H1 (cell line): ENCODE data around the gene MPPED1. TPM values are rescaled to one million over a fixed set of nuclear protein-coding genes. Genes with fewer than 3 reads are reported as not detected.

Experiments
- CTCF ChIA-PET: fragments of 300-600 bp; sonication (Branson Sonifier 250); formaldehyde crosslinking; loops from one replicate; lab custom pipeline; 2021; ENCODE audit not compliant: partially characterized antibody; lab: Charles Lee
- POLR2A ChIA-PET: fragments of 300-600 bp; sonication (Branson Sonifier 250); formaldehyde crosslinking; loops from one replicate; lab custom pipeline; 2021; ENCODE audit warnings: inconsistent platforms; ENCODE audit not compliant: partially characterized antibody; lab: Charles Lee
- DNase-seq, 2 experiments: peaks; one replicate each; pipeline versions ENCODE4 v3.0.0 to v3.0.0-alpha.2; 2010 to 2022; ENCODE audit warnings: low spot score in 2 of 2, low read depth in 1 of 2, mixed read lengths in 1 of 2
- FAIRE-seq: peaks from 2 replicates; lab custom pipeline; 2011; peaks lifted over from hg19 to GRCh38; lab: Jason Lieb, UNC
- H2AFZ ChIP-seq: 2 replicates; pipeline ENCODE4 v1.8.1; 2012; ENCODE audit warnings: low read length, inconsistent platforms
- H2AK5ac ChIP-seq: 2 replicates; pipeline ENCODE4 v1.6.1; 2013; ENCODE audit warnings: low read depth, low read length
- H2BK120ac ChIP-seq: replicated peaks from 2 replicates; pipeline ENCODE3; 2013; ENCODE audit warnings: low read depth, low read length, inconsistent platforms
- H2BK12ac ChIP-seq: 2 replicates; pipeline ENCODE4 v1.6.1; 2013; ENCODE audit warnings: low read depth, low read length
- H2BK15ac ChIP-seq: 2 replicates; pipeline ENCODE4 v1.6.1; 2013; ENCODE audit warnings: low read length
- H2BK20ac ChIP-seq: 2 replicates; pipeline ENCODE4 v1.6.1; 2013; ENCODE audit warnings: low read length
- H2BK5ac ChIP-seq: 2 replicates; pipeline ENCODE4 v1.6.1; 2013; ENCODE audit warnings: low read depth, low read length
- H3K14ac ChIP-seq: 2 replicates; pipeline ENCODE4 v1.6.1; 2013; ENCODE audit warnings: inconsistent platforms; ENCODE audit not compliant: insufficient read length
- H3K18ac ChIP-seq: 2 replicates; pipeline ENCODE4 v1.6.1; 2013; ENCODE audit warnings: low read length; ENCODE audit errors: extremely low read depth
- H3K23ac ChIP-seq: 2 replicates; pipeline ENCODE4 v1.6.1; 2013; ENCODE audit warnings: inconsistent platforms; ENCODE audit not compliant: insufficient read length
- H3K23me2 ChIP-seq: 2 replicates; pipeline ENCODE4 v1.6.1; 2013; ENCODE audit warnings: low read depth, low read length
- H3K27ac ChIP-seq: 2 replicates; pipeline ENCODE4 v1.6.1; 2011; ENCODE audit warnings: low read depth, low read length, inconsistent platforms
- H3K27me3 ChIP-seq, 4 experiments: replicated peaks in 1 of 4; 1 replicate in 1 of 4; 2 replicates in 3 of 4; pipeline versions ENCODE4 v1.6.1 to v1.8.1; 2011 to 2013; ENCODE audit warnings: low read length in 3 of 4, mild to moderate bottlenecking in 3 of 4, inconsistent platforms in 2 of 4, mixed read lengths in 2 of 4, moderate library complexity in 1 of 4; ENCODE audit not compliant: control insufficient read depth in 3 of 4, insufficient read depth in 3 of 4; ENCODE audit errors: extremely low read depth in 1 of 4
- H3K36me3 ChIP-seq, 4 experiments: 2 replicates each; pipeline versions ENCODE4 v1.6.1 to v1.8.1; 2011 to 2013; ENCODE audit warnings: mild to moderate bottlenecking in 4 of 4, low read length in 3 of 4, moderate library complexity in 2 of 4, control low read depth in 1 of 4, inconsistent platforms in 1 of 4; ENCODE audit not compliant: insufficient read depth in 4 of 4, control insufficient read depth in 2 of 4
- H3K4ac ChIP-seq: replicated peaks from 2 replicates; pipeline ENCODE3; 2013; ENCODE audit warnings: low read length, low read depth, mixed read lengths, inconsistent platforms; ENCODE audit not compliant: insufficient read length
- H3K4me1 ChIP-seq, 4 experiments: replicated peaks in 1 of 4; 1 replicate in 1 of 4; 2 replicates in 3 of 4; pipeline versions ENCODE4 v1.6.1 to v1.8.1; 2011 to 2013; ENCODE audit warnings: low read length in 3 of 4, inconsistent platforms in 2 of 4, mixed read lengths in 1 of 4; ENCODE audit not compliant: insufficient read depth in 4 of 4, control insufficient read depth in 3 of 4
- H3K4me2 ChIP-seq, 2 experiments: 2 replicates each; pipeline versions ENCODE4 v1.6.1 to v1.8.1; 2011 to 2013; ENCODE audit warnings: low read depth in 2 of 2, low read length in 2 of 2, control low read depth in 1 of 2, inconsistent platforms in 1 of 2, mild to moderate bottlenecking in 1 of 2; ENCODE audit not compliant: insufficient read depth in 1 of 2
- H3K4me3 ChIP-seq, 4 experiments: fragments of 200-600, 300-600 bp in 1 of 4; sonication (generic), shearing (Covaris generic), sonication (Bioruptor Twin) in 1 of 4; 2 replicates each; pipeline versions ENCODE4 v1.5.1 to v1.8.1; 2011 to 2016; ENCODE audit warnings: low read length in 4 of 4, low read depth in 3 of 4, control low read depth in 2 of 4, inconsistent platforms in 2 of 4, mild to moderate bottlenecking in 2 of 4, mixed read lengths in 1 of 4, moderate library complexity in 1 of 4; ENCODE audit not compliant: insufficient read depth in 2 of 4; ENCODE audit errors: extremely low read depth in 1 of 4
- H3K56ac ChIP-seq: replicated peaks from 2 replicates; pipeline ENCODE3; 2013; ENCODE audit warnings: low read depth, mild to moderate bottlenecking, mixed read lengths, low read length, inconsistent platforms; ENCODE audit not compliant: insufficient read length
- H3K79me1 ChIP-seq: 2 replicates; pipeline ENCODE4 v1.6.1; 2013; ENCODE audit warnings: low read depth, low read length, control low read depth
- H3K79me2 ChIP-seq, 2 experiments: 2 replicates each; pipeline versions ENCODE4 v1.6.1 to v1.8.1; 2012 to 2013; ENCODE audit warnings: low read length in 2 of 2, mild to moderate bottlenecking in 2 of 2, inconsistent platforms in 1 of 2; ENCODE audit not compliant: insufficient read depth in 2 of 2, control insufficient read depth in 1 of 2
- H3K9ac ChIP-seq, 4 experiments: replicated peaks in 1 of 4; 1 replicate in 1 of 4; 2 replicates in 3 of 4; pipeline versions ENCODE4 v1.6.1 to v1.8.1; 2011 to 2013; ENCODE audit warnings: low read depth in 3 of 4, low read length in 3 of 4, control low read depth in 2 of 4, mild to moderate bottlenecking in 2 of 4, moderate library complexity in 2 of 4, inconsistent platforms in 1 of 4; ENCODE audit errors: extremely low read depth in 1 of 4
- H3K9me3 ChIP-seq, 2 experiments: 2 replicates each; pipeline versions ENCODE4 v1.6.1 to v1.8.1; 2012 to 2013; ENCODE audit warnings: mild to moderate bottlenecking in 2 of 2, moderate library complexity in 2 of 2, control low read depth in 1 of 2, inconsistent platforms in 1 of 2, low read depth in 1 of 2, low read length in 1 of 2, mixed read lengths in 1 of 2; ENCODE audit not compliant: insufficient read depth in 2 of 2
- H4K20me1 ChIP-seq, 2 experiments: replicated peaks in 1 of 2; 2 replicates each; pipeline versions ENCODE3 to v1.8.1; 2011 to 2013; ENCODE audit warnings: inconsistent platforms in 2 of 2, low read length in 2 of 2, mild to moderate bottlenecking in 1 of 2; ENCODE audit not compliant: insufficient read depth in 2 of 2, control insufficient read depth in 1 of 2
- H4K5ac ChIP-seq: 2 replicates; pipeline ENCODE4 v1.6.1; 2013; ENCODE audit warnings: low read length, low read depth, mixed read lengths, inconsistent platforms; ENCODE audit not compliant: insufficient read length
- H4K8ac ChIP-seq: 2 replicates; pipeline ENCODE4 v1.8.0; 2013; ENCODE audit warnings: mild to moderate bottlenecking, moderate library complexity, low read length, inconsistent platforms; ENCODE audit not compliant: insufficient read depth; ENCODE audit errors: extremely low read depth
- H4K91ac ChIP-seq: replicated peaks from 2 replicates; pipeline ENCODE3; 2013; ENCODE audit warnings: low read length, mixed read lengths, inconsistent platforms; ENCODE audit not compliant: insufficient read length
- ATF3 ChIP-seq: IDR thresholded peaks from 2 replicates; pipeline ENCODE4 v1.6.1; 2011; ENCODE audit warnings: low read depth, mild to moderate bottlenecking, low read length; ENCODE audit not compliant: insufficient read depth
- CHD1 ChIP-seq: IDR thresholded peaks from 2 replicates; pipeline ENCODE4 v1.6.1; 2012; ENCODE audit warnings: low read depth, low read length, improper control_type of control experiment
- EGR1 ChIP-seq: IDR thresholded peaks from 2 replicates; pipeline ENCODE4 v1.6.1; 2011; ENCODE audit warnings: low read depth, low read length, borderline replicate concordance
- HDAC2 ChIP-seq, 2 experiments: fragments of 300-600 bp in 1 of 2; sonication (generic) in 1 of 2; IDR thresholded peaks; 2 replicates each; pipeline ENCODE4 v1.6.1; 2011 to 2012; ENCODE audit warnings: low read depth in 2 of 2, low read length in 2 of 2, mild to moderate bottlenecking in 2 of 2, moderate library complexity in 2 of 2, borderline replicate concordance in 1 of 2, inconsistent platforms in 1 of 2
- JUN ChIP-seq: IDR thresholded peaks from 2 replicates; pipeline ENCODE4 v1.6.1; 2011; ENCODE audit warnings: low read depth, mild to moderate bottlenecking, improper control_type of control experiment, low read length
- KDM1A ChIP-seq: fragments of 200-600, 300-600 bp; sonication (generic); IDR thresholded peaks from 2 replicates; pipeline ENCODE4 v1.7.1; 2016; ENCODE audit warnings: mild to moderate bottlenecking, low read length, borderline replicate concordance
- MAFK ChIP-seq: IDR thresholded peaks from 2 replicates; pipeline ENCODE4 v1.6.1; 2012; ENCODE audit warnings: low read depth, mild to moderate bottlenecking, improper control_type of control experiment, low read length
- POU5F1 ChIP-seq: IDR thresholded peaks from 2 replicates; pipeline ENCODE4 v1.6.1; 2011; ENCODE audit warnings: low read depth, mild to moderate bottlenecking, low read length, moderate library complexity
- SP2 ChIP-seq: IDR thresholded peaks from 2 replicates; pipeline ENCODE4 v1.6.1; 2012; ENCODE audit warnings: mild to moderate bottlenecking, low read length, inconsistent platforms
- SP4 ChIP-seq: IDR thresholded peaks from 2 replicates; pipeline ENCODE4 v1.6.1; 2012; ENCODE audit warnings: low read length, inconsistent platforms
- USF2 ChIP-seq: IDR thresholded peaks from 2 replicates; pipeline ENCODE4 v1.6.1; 2011; ENCODE audit warnings: low read length, improper control_type of control experiment
- WGBS, 2 experiments: shearing (Covaris generic) in 1 of 2; methylation state at CpG; one replicate each; pipeline versions ENCODE4 v1.1.6 to v1.1.7; 2013 to 2015; ENCODE audit warnings: low lambda C conversion rate in 2 of 2, mixed read lengths in 2 of 2, inconsistent platforms in 1 of 2, low coverage in 1 of 2, missing lambda C conversion rate in 1 of 2; ENCODE audit not compliant: insufficient replicate concordance in 2 of 2, insufficient coverage in 1 of 2, insufficient read length in 1 of 2; ENCODE audit errors: extremely low coverage in 1 of 2, missing lambda C conversion rate in 1 of 2; 5-methylcytosine and 5-hydroxymethylcytosine counted together
- polyA plus RNA-seq, 7 experiments: library from polyadenylated mRNA; depleted of rRNA in 3 of 7; stranded (reverse) in 5 of 7; unstranded in 2 of 7; fragments of >200 nt in 5 of 7; fragments of 200-250 nt in 2 of 7; gene quantifications; 1 replicate in 5 of 7; 2 replicates in 1 of 7; 4 replicates in 1 of 7; pipeline versions ENCODE4 v1.2.1 to v1.2.3, GENCODE V29; 2011 to 2013; ENCODE audit warnings: missing spikeins in 2 of 7, mixed read lengths in 2 of 7
- total RNA-seq: library from RNA; stranded (reverse); fragmentation: NEBNext Ultra II Directional; extraction: Animal tissue kit (Norgen Biotek cat#: 25700); gene quantifications from 2 replicates; pipeline ENCODE4 v1.2.1, GENCODE V29; 2021

MPPED1 gene
- total and polyA plus RNA-seq, 2 of the 8 experiments (the other 6 are each of a cell fraction or from before 2014, with no cell fraction given): 0.29 to 0.37 TPM

DNA sequence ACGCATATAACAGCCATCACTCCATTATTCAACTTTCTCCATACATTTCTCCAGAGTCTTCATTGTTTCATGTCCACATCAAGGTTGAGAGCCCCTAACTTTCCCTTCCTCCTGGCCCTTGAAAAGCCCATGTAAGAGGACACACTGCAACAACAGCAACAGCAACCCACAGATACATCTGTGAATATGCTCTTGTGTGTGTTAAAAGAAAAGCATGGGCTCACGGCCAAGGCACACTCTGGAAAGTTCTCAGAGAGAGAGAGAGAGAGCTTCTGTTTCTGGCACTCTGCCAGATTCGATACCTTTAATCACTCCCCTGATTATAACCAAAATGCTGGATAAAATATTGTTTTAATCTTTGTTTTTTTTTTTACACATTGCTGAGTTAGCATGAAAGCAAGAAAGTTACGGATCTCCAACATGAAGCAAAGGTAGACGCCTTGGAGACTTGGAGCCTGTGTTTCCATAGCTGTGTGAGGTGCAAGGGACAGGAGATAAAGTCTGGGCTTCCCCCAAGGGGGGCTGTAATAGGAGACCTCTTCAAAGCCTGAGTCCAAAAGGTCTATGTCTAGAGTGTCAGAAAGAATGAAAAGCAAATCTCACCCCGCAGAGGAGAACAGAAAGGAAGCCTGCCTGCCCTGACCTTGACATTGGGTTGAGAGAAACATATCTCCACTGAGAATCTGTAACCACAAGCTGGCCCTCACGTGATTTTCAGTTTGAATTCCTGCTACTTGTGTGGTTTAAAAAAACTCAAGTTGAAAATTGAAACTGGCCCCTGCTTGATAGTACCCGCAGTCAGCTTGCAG lies 33.7 kb upstream of the MPPED1 start:
- H3K23me2 ChIP-seq: no peaks in the 10 kb centered on the region
- CTCF ChIA-PET: interaction anchor here (0.5 to 14.7 kb wide), 14 partner anchors 9 to 150 kb away, joined by 3 to 257 read pairs (median 3); no protein-coding TSS in a partner anchor
- H3K18ac ChIP-seq: no peak overlapping the region
- no peak overlapping the region for H4K5ac ChIP-seq
- H2BK5ac ChIP-seq: no peak overlapping the region
- H3K4me2 ChIP-seq: no peak overlapping the region
- no peak overlapping the region for H3K56ac ChIP-seq
- H3K27me3 ChIP-seq: no peaks in the 10 kb centered on the region
- H3K36me3 ChIP-seq: no peaks in the 10 kb centered on the region
- no peak overlapping the region for H3K27ac ChIP-seq
- H3K79me1 ChIP-seq: no peaks in the 10 kb centered on the region
- FAIRE-seq (no peak), DNase-seq (no peak)
- no peak overlapping the region for H3K4me3 ChIP-seq
- no peak overlapping the region for H2BK15ac ChIP-seq
- H3K4ac ChIP-seq: no peak overlapping the region
- no peak overlapping the region for H3K9ac ChIP-seq
- H2BK12ac ChIP-seq: no peak overlapping the region
- 0 out of 2 replicates have a peak overlapping the region, but pooled peaks have one; percentile 15 for H2AFZ ChIP-seq
- POLR2A ChIA-PET: interaction anchor here (0.7 kb wide), 1 partner anchor 863 kb away, joined by 3 read pairs; no protein-coding TSS in a partner anchor
- H2BK120ac ChIP-seq: no peak overlapping the region
- no peaks in the 10 kb centered on the region for H3K9me3 ChIP-seq
- no peaks in the 10 kb centered on the region for H3K4me1 ChIP-seq
- H4K20me1 ChIP-seq: no peaks in the 10 kb centered on the region
- no peak overlapping the region for H4K91ac ChIP-seq
- H2AK5ac ChIP-seq: no peak overlapping the region
- peak overlapping the region; percentile 34; the same call in 1 of the 2 replicates for H2BK20ac ChIP-seq
- H4K8ac ChIP-seq: no peak overlapping the region
- no peak overlapping the region for H3K14ac ChIP-seq
- no peak overlapping the region for H3K23ac ChIP-seq
- H3K79me2 ChIP-seq: no peaks in the 10 kb centered on the region
- 88% methylated on average over 8 of the region's 8 CpGs; no CpG with 5 or more reads in 1 of the 2 experiments for WGBS, 2 experiments
- TF ChIP-seq EGR1 (no peak), MAFK (no peak), ATF3 (no peak), USF2 (no peak), POU5F1 (no peak), HDAC2 (IDR thresholded peaks at IDR 0.05; ENCODE audit: borderline replicate concordance in 1 of 2, low read depth in 2 of 2, low read length in 2 of 2) (no peak), SP2 (no peak), CHD1 (no peak), JUN (no peak), KDM1A (no peak), SP4 (no peak)
